Pancreas (tissue), 10 donors: ENCODE data around the gene B4GALT2. TPM values are rescaled to one million over a fixed set of nuclear protein-coding genes. Genes with fewer than 3 reads are reported as not detected.
A peak's percentile ranks its signal among the peaks of the same experiment; 100 is the strongest.

Experiments used
- ATAC-seq, 4 donors: fragments of 200-7000 bp; cut with Tn5 transposase; one replicate each; pipeline versions ENCODE4 v1.8.0 to v1.9.1; 2020; ENCODE audit warnings: mild to moderate bottlenecking in 4 of 4, moderate library complexity in 4 of 4
- DNase-seq, 6 donors: peaks; one replicate each; pipeline ENCODE4 v3.0.0-alpha.2; 2020
- FAIRE-seq: peaks from 2 replicates; lab custom pipeline; 2012; peaks lifted over from hg19 to GRCh38; lab: Jason Lieb, UNC
- H3K27ac ChIP-seq, 4 donors: fragments of 200-600 bp; sonication (generic); 1 replicate in 3 of 4; 2 replicates in 1 of 4; pipeline versions ENCODE4 v1.5.0 to v1.8.0; 2020
- H3K27me3 ChIP-seq, 4 donors: fragments of 200-600 bp; one replicate each; pipeline ENCODE4 v1.8.0; 2021
- H3K36me3 ChIP-seq, 3 donors: fragments of 200-600 bp; sonication (generic) in 1 of 3; one replicate each; pipeline versions ENCODE4 v1.5.0 to v1.8.0; 2020 to 2021
- H3K4me1 ChIP-seq, 3 donors: fragments of 200-600 bp; one replicate each; pipeline ENCODE4 v1.8.0; 2021
- H3K4me3 ChIP-seq, 4 donors: fragments of 200-600 bp; sonication (generic) in 2 of 4; one replicate each; pipeline versions ENCODE4 v1.5.0 to v1.8.0; 2020 to 2021
- H3K9me3 ChIP-seq, 4 donors: fragments of 200-600 bp; one replicate each; pipeline ENCODE4 v1.8.0; 2021
- WGBS, 2 donors: extraction: QIAGEN DNeasy Blood & Tissue Kit; methylation state at CpG; one replicate each; pipeline ENCODE4 v1.1.7; 2013; 5-methylcytosine and 5-hydroxymethylcytosine counted together
- intact Hi-C, 3 donors: fragments of 100-400 bp; cut with DNase I; formaldehyde crosslinking; loops; one replicate each; pipeline versions ENCODE4 v1.11.1 to v1.14.2; 2022
- polyA plus RNA-seq, 2 donors: library from polyadenylated mRNA; stranded (reverse); fragments of 200-250 nt; gene quantifications; one replicate each; pipeline ENCODE4 v1.2.3, GENCODE V29; 2013
- total RNA-seq, 6 donors: library from RNA; stranded (reverse); fragmentation: NEBNext Ultra II Directional in 4 of 6; extraction: Animal tissue kit (Norgen Biotek cat#: 25700) in 4 of 6; gene quantifications; one replicate each; pipeline versions ENCODE4 v1.2.1 to v1.2.4, GENCODE V29; 2021 to 2023
- TF ChIP-seq, protein P1 (sequence below), 4 donors: fragments of 200-600 bp; sonication (generic) in 3 of 4; IDR thresholded peaks; one replicate each; pipeline versions ENCODE4 v1.5.0 to v1.8.0; 2021; ENCODE audit warnings: antibody characterized with exemption in 4 of 4
- donor health status: healthy with polysubstance abuse.
- donor health status: DM: no; HTN: no; CAD: no; lungs with moderate emphysema.
- donor health status: DM: no; HTN: no; CAD: no.
- donor health status: control.
- donor health status: control.
- donor health status: Bipolar disorder and iron deficiency.
- donor health status: DM: yes; HTN: yes; CAD: no.
- donor health status: DM: no; HTN: no; CAD: no.
- donor health status: DM: no; HTN: no; CAD: no.
- donor health status: DM: yes; HTN: yes; CAD: no.

B4GALT2 gene, protein sequence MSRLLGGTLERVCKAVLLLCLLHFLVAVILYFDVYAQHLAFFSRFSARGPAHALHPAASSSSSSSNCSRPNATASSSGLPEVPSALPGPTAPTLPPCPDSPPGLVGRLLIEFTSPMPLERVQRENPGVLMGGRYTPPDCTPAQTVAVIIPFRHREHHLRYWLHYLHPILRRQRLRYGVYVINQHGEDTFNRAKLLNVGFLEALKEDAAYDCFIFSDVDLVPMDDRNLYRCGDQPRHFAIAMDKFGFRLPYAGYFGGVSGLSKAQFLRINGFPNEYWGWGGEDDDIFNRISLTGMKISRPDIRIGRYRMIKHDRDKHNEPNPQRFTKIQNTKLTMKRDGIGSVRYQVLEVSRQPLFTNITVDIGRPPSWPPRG
- total RNA-seq (10 to 100 TPM; 16.7 to 29.9 (median 25.9) TPM), polyA plus RNA-seq (10 to 100 TPM; 28.2 to 36.7 TPM)

DNA sequence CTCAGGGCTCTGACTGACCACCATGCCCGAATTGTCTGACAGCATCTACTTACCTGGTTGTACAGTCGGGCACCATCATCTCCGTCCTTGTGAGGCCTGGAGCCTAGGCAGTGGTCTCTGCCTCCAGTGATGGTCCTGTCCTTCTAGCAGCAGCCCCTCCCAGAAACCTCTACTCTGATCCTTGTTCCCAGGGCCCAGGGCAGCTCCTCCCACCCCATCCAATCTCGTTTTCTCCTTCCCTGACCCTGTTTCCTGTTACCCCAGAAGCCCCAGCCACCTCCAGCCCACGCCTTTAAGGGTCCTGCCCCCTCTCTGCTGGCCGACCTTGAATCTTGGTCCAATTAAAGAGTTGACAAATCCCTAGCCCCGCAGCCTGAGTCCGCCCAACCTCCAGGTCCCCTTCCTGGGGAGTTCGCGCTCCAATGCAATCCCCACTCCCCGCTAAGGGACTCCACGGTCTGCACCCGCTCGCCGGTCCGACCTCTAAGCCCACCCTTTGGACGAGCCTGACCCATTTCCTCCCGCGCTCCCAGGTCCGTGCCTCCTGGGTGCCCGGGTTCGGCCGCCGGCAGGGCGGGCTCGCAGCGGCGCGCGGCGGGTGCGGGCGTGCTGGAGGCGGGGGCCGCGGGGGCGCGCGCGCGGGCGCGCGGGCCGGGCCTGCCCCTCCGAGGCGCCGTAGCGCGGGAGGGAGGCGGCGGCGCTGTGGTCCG is at the start of gene B4GALT2:
Gene B4GALT2, plus strand, starts transcription at position 660 of the 710 bp plus-strand sequence. CDS start 1,951 bp downstream, outside the sequence.
- intact Hi-C loops, result no loop called here
- Histone ChIP-seq H3K4me1 (peaks cover 0 to 31% (median 14%) of the 10 kb centered on the region in 3 donors), H3K36me3 (peaks cover 0 to 4% (median 0%) of the 10 kb centered on the region in 3 donors), H3K9me3 (no peaks in the 10 kb centered on the region), H3K27ac (peak within 1 kb of the TSS; percentile 64 to 74 (median 69)), H3K27me3 (no peaks in the 10 kb centered on the region), H3K4me3 (peak within 1 kb of the TSS; percentile 44 to 86 (median 67))
- FAIRE-seq, result no peak
- DNase-seq, result peak in 4 of 6 donors; percentile 60 to 86 (median 72)
- TF ChIP-seq, protein P1, sequence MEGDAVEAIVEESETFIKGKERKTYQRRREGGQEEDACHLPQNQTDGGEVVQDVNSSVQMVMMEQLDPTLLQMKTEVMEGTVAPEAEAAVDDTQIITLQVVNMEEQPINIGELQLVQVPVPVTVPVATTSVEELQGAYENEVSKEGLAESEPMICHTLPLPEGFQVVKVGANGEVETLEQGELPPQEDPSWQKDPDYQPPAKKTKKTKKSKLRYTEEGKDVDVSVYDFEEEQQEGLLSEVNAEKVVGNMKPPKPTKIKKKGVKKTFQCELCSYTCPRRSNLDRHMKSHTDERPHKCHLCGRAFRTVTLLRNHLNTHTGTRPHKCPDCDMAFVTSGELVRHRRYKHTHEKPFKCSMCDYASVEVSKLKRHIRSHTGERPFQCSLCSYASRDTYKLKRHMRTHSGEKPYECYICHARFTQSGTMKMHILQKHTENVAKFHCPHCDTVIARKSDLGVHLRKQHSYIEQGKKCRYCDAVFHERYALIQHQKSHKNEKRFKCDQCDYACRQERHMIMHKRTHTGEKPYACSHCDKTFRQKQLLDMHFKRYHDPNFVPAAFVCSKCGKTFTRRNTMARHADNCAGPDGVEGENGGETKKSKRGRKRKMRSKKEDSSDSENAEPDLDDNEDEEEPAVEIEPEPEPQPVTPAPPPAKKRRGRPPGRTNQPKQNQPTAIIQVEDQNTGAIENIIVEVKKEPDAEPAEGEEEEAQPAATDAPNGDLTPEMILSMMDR (IDR thresholded peaks at IDR 0.05), result no peak
- 3 to 4% methylated on average over 47 to 54 of the region's 54 CpGs for WGBS, 2 donors
- peak in 2 of 4 donors; percentile 5 to 23 for ATAC-seq

GRCh38 chr1:43930168-43930948 is 48.7 kb upstream of the B4GALT2 start:
- H3K4me1 ChIP-seq, result peaks cover 2 to 6% (median 6%) of the 10 kb centered on the region in 3 donors
- H3K9me3 ChIP-seq, result no peaks in the 10 kb centered on the region
- H3K27ac ChIP-seq, result no peak overlapping the region
- no peaks in the 10 kb centered on the region for H3K27me3 ChIP-seq
- 87 to 90% methylated on average over 10 of the region's 10 CpGs for WGBS, 2 donors
- FAIRE-seq, result no peak
- H3K36me3 ChIP-seq, result no peaks in the 10 kb centered on the region
- intact Hi-C loops, result loop anchor here in 2 of 3 donors (10.0 kb wide), 2 partner anchors 166 to 176 kb away; no protein-coding TSS in a partner anchor
- no peak for DNase-seq
- TF ChIP-seq, protein P1 (IDR thresholded peaks at IDR 0.05), result peak; percentile 11 to 42 (median 30)
- no peak for ATAC-seq
- H3K4me3 ChIP-seq, result no peak overlapping the region

DNA sequence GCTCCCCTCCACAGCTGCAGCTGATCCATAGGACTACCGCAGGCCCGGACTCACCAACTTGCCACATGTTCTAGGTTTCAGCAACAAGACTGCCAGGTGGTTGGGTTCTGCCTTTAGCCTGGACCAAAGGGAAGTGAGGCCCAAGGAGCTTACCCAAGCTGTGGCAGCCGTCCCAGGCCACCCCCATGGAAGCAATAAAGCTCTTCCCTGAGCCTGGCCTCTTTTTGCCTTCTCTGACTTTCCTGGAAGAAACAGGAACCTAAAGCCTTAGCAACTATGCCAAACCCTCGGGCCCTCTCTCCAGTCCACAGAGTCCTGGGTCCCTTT is 48.1 kb upstream of the B4GALT2 start:
- ATAC-seq, result no peak
- 75 to 83% methylated on average over 4 of the region's 4 CpGs for WGBS, 2 donors

More for the DNA sequence above, 48.1 kb upstream of the B4GALT2 start:
- intact Hi-C loops, result loop anchor here in 2 of 3 donors (10.0 kb wide), 2 partner anchors 166 to 176 kb away; no protein-coding TSS in a partner anchor
- Histone ChIP-seq H3K4me3 (no peak overlapping the region), H3K27ac (no peak overlapping the region), H3K9me3 (no peaks in the 10 kb centered on the region), H3K27me3 (no peaks in the 10 kb centered on the region), H3K4me1 (peaks cover 5 to 8% (median 6%) of the 10 kb centered on the region in 3 donors), H3K36me3 (no peaks in the 10 kb centered on the region)
- FAIRE-seq (no peak), DNase-seq (no peak)
- TF ChIP-seq, protein P1 (IDR thresholded peaks at IDR 0.05), result no peak
